OCI-LY3 (cell line): ENCODE results near the gene ERP27.

Experiments
- H2AFZ ChIP-seq: fragments of 200-600, 300-600 bp; shearing (Covaris generic); 2 replicates; pipeline ENCODE4 v1.6.0; 2014; ENCODE audit warnings: antibody characterized with exemption, low read depth, low read length
- H3K27ac ChIP-seq: fragments of 200-600, 300-600 bp; sonication (generic); 2 replicates; pipeline ENCODE4 v1.5.1; 2014; ENCODE audit warnings: mild to moderate bottlenecking, low read length, moderate library complexity, mixed read lengths
- H3K27me3 ChIP-seq: fragments of 200-600, 300-600 bp; sonication (generic); 2 replicates; pipeline ENCODE4 v1.6.1; 2014; ENCODE audit warnings: low read depth, low read length, mixed read lengths
- H3K36me3 ChIP-seq: fragments of 200-600, 300-600 bp; sonication (generic); replicated peaks from 2 replicates; pipeline ENCODE3; 2014; ENCODE audit warnings: low read depth, low read length, mixed read lengths
- H3K4me1 ChIP-seq: fragments of 300-600, 200-600 bp; sonication (generic); 2 replicates; pipeline ENCODE4 v1.6.1; 2014; ENCODE audit warnings: low read length, mixed read lengths
- H3K4me2 ChIP-seq: fragments of 200-600, 300-600 bp; sonication (generic); 2 replicates; pipeline ENCODE4 v1.6.1; 2014; ENCODE audit warnings: low read length, mixed read lengths
- H3K4me3 ChIP-seq: fragments of 300-600, 200-600 bp; sonication (generic); 2 replicates; pipeline ENCODE4 v1.5.1; 2014; ENCODE audit warnings: antibody characterized with exemption, mild to moderate bottlenecking, low read length, moderate library complexity
- H3K79me2 ChIP-seq: fragments of 300-600, 200-600 bp; shearing (Covaris generic); 2 replicates; pipeline ENCODE4 v1.6.1; 2014; ENCODE audit warnings: mild to moderate bottlenecking, low read length, mixed read lengths
- H3K9ac ChIP-seq: fragments of 300-600, 200-600 bp; shearing (Covaris generic); 2 replicates; pipeline ENCODE4 v1.6.0; 2014; ENCODE audit warnings: mild to moderate bottlenecking, low read length, moderate library complexity
- H3K9me3 ChIP-seq: fragments of 200-600, 300-600 bp; shearing (Covaris generic); 2 replicates; pipeline ENCODE4 v1.6.1; 2014; ENCODE audit warnings: low read length, mixed read lengths; ENCODE audit not compliant: insufficient read depth
- H4K20me1 ChIP-seq: fragments of 200-600, 300-600 bp; sonication (generic); 2 replicates; pipeline ENCODE4 v1.6.1; 2016; ENCODE audit warnings: low read length, mixed read lengths; ENCODE audit not compliant: insufficient read depth
- EZH2phosphoT487 ChIP-seq: fragments of 200-600 bp; shearing (Covaris generic); IDR thresholded peaks from 2 replicates; pipeline ENCODE4 v1.6.1; 2018; ENCODE audit warnings: antibody characterized with exemption, mixed run types, low read depth
- TF ChIP-seq, protein P1 (sequence below): fragments of 200-600, 300-600 bp; sonication (generic); IDR thresholded peaks from 2 replicates; pipeline ENCODE4 v1.5.1; 2014; ENCODE audit warnings: antibody characterized with exemption, low read length, low read depth

ERP27 gene

DNA sequence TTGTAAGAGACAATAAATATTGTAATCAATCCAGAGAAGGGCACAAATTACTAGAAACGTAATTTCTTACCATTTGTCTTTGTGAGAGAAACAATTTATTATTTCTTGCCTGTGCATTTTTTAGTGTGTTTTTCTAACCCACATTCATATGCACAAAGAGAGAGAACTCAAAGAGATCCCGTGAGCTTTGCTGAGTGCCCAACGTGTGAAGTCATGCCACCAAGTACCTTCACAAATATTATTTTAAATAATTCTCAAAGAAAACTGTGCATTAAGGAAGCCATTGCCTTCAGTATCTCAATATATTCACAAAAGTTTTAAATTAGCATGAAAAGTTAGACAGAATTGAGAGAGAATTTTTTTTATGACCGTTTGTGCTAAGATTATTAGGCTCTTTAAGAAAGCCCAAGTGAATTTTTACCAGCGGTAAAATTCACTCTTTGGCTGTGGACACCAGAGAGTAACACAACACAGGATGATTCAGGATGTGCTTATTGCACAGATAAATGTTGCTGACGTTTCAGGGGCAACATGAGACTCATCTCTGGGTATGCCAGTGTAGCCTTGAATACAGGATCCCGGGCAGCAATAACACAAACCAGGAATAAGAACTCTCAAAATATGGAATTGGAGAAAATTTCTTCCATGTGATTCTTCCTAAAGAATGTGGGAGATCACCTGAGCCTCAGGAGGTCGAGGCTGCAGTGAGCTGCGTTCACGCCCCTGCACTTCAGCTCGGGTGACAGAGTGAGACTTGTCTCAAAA lies 20.2 kb upstream of the ERP27 start:
- no peak for TF ChIP-seq EZH2phosphoT487
- TF ChIP-seq, protein P1, sequence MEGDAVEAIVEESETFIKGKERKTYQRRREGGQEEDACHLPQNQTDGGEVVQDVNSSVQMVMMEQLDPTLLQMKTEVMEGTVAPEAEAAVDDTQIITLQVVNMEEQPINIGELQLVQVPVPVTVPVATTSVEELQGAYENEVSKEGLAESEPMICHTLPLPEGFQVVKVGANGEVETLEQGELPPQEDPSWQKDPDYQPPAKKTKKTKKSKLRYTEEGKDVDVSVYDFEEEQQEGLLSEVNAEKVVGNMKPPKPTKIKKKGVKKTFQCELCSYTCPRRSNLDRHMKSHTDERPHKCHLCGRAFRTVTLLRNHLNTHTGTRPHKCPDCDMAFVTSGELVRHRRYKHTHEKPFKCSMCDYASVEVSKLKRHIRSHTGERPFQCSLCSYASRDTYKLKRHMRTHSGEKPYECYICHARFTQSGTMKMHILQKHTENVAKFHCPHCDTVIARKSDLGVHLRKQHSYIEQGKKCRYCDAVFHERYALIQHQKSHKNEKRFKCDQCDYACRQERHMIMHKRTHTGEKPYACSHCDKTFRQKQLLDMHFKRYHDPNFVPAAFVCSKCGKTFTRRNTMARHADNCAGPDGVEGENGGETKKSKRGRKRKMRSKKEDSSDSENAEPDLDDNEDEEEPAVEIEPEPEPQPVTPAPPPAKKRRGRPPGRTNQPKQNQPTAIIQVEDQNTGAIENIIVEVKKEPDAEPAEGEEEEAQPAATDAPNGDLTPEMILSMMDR: no peak
- H3K79me2 ChIP-seq: peaks cover 70% of the 10 kb centered on the region
- H3K27me3 ChIP-seq: no peaks in the 10 kb centered on the region
- peak overlapping the region; percentile 96 for H3K4me2 ChIP-seq
- H3K9ac ChIP-seq: peak overlapping the region; percentile 93
- peaks cover 10% of the 10 kb centered on the region for H3K36me3 ChIP-seq
- peak overlapping the region; percentile 95 for H3K4me3 ChIP-seq
- no peaks in the 10 kb centered on the region for H3K9me3 ChIP-seq
- peaks cover 71% of the 10 kb centered on the region for H3K4me1 ChIP-seq
- peak overlapping the region; percentile 97 for H3K27ac ChIP-seq
- H4K20me1 ChIP-seq: no peaks in the 10 kb centered on the region
- H2AFZ ChIP-seq: no peak overlapping the region

DNA sequence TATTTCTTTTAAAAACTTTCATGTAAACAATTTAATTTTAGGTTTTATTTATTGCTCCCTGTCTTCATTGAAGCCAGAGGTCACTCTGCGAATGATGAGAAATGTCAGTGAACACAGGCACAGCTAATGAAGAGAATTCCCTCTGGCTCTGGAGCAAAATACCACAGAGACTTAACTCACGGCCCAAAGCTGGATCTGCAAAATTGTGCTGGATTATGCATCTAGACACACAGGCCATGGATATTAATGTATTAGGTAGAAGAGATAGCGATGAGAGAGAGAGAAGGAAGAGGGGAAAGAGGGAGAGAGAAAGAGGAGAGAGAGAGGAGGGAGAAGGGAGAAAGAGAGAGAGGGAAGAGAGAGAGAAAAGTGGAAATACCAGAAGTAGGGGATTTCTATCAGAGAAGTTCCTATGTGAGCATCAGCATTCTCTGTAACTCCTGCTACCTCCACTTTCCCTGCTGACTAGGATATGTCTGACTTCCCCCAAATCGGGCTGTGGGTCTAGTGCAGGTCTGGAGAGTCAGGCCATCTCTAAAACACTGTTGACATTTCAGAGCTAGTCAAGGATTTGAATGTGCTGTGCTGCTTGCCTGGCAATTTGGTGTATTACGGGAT lies 19.3 kb upstream of the ERP27 start:
- Histone ChIP-seq H3K36me3 (peaks cover 15% of the 10 kb centered on the region), H4K20me1 (peaks cover 5% of the 10 kb centered on the region; the same call in 1 of the 2 replicates), H3K79me2 (peaks cover 79% of the 10 kb centered on the region), H3K27ac (peak overlapping the region; percentile 97), H3K4me2 (peak overlapping the region; percentile 96), H3K9ac (peak overlapping the region; percentile 93), H2AFZ (no peak overlapping the region), H3K4me3 (peak overlapping the region; percentile 95), H3K4me1 (peaks cover 76% of the 10 kb centered on the region), H3K9me3 (no peaks in the 10 kb centered on the region), H3K27me3 (no peaks in the 10 kb centered on the region)
- TF ChIP-seq, protein P1: no peak
- no peak for TF ChIP-seq EZH2phosphoT487

DNA sequence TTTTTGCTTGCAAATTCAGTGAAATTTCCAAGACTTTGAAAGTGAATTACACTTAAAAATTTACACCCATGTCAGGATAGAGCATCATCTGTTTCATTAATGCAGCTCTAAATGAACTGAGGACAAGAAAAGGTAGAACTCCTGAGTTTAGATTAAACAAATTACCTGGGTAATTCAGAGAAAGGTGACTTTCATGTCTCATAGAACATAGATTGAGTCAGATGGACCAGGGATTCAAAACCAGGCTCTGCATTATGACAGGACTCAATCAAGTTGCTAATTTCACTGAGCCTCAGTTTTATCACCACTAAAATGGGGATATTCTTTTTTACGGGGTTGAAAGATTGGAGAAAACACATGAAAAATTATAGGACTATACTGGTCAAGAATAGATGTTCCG lies 18.6 kb upstream of the ERP27 start:
- Histone ChIP-seq H3K9ac (peak overlapping the region; percentile 93), H4K20me1 (peaks cover 11% of the 10 kb centered on the region; the same call in 1 of the 2 replicates), H2AFZ (no peak overlapping the region), H3K27ac (peak overlapping the region; percentile 97), H3K9me3 (no peaks in the 10 kb centered on the region), H3K4me1 (peaks cover 83% of the 10 kb centered on the region), H3K36me3 (peaks cover 21% of the 10 kb centered on the region), H3K79me2 (peaks cover 86% of the 10 kb centered on the region), H3K27me3 (no peaks in the 10 kb centered on the region), H3K4me3 (peak overlapping the region; percentile 95), H3K4me2 (peak overlapping the region; percentile 96)
- TF ChIP-seq, protein P1: no peak
- no peak for TF ChIP-seq EZH2phosphoT487

- Histone ChIP-seq H3K36me3 (peaks cover 27% of the 10 kb centered on the region), H3K4me3 (peak overlapping the region; percentile 95), H3K27ac (peak overlapping the region; percentile 97), H3K4me2 (peak overlapping the region; percentile 96), H3K79me2 (peaks cover 92% of the 10 kb centered on the region), H3K9me3 (no peaks in the 10 kb centered on the region), H3K4me1 (peaks cover 90% of the 10 kb centered on the region), H2AFZ (no peak overlapping the region), H3K9ac (peak overlapping the region; percentile 93), H4K20me1 (peaks cover 14% of the 10 kb centered on the region; the same call in 1 of the 2 replicates), H3K27me3 (no peaks in the 10 kb centered on the region)
- TF ChIP-seq, protein P1: no peak
- no peak for TF ChIP-seq EZH2phosphoT487
Measured at GRCh38 chr12:14956024-14956891, 17.9 kb upstream of the ERP27 start.
